NK-92 treated with Interleukin-12 subunit alpha and Interleukin-12 subunit beta, amount 100 ng/mL, for 24 hours (cell line): ENCODE data around the gene NCAN.

Experiments used
- DNase-seq: peaks from one replicate; lab custom pipeline; 2025; lab: John Stamatoyannopoulos, UW

The NCAN gene

DNA sequence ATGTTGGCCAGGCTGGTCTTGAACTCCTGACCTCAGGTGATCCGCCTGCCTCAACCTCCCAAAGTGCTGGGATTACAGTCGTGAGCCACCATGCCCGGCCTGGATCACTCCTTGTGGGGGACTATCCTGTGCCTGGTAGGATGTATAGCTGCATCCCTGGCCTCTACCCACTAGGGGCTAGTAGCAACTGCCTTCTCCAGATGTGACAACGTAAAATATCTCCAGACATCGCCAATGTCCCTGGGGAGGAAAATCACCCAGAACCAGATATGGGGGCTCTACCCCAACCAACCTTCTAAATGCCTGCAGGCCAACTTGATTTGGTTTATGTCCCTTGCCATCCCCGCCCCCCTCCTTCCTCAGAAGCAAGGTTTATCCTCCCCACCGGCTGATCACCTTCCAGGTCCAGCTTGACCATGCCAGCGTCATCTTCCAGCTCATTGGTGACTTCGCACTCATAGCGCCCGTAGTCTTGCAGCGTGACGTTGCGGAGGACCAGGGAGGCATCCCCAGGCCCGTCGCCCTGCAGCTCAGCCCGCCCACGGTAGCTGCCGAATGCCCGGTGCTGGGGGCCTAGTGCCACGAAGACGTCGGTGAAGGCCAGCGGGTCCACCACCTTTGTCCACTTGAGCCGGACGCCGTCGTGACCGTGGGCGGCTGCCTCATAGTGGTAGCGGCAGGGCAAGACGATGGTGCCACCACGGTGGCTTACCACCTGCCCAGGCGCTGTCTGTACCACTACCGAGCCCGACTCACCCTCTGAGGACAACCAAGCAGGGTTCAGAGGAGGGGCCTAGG is 48.9 kb downstream of the NCAN start:
- no peak for DNase-seq

- DNase-seq, result no peak
Measured at GRCh38 chr19:19261350-19262189, 49.8 kb downstream of the NCAN start.

DNA sequence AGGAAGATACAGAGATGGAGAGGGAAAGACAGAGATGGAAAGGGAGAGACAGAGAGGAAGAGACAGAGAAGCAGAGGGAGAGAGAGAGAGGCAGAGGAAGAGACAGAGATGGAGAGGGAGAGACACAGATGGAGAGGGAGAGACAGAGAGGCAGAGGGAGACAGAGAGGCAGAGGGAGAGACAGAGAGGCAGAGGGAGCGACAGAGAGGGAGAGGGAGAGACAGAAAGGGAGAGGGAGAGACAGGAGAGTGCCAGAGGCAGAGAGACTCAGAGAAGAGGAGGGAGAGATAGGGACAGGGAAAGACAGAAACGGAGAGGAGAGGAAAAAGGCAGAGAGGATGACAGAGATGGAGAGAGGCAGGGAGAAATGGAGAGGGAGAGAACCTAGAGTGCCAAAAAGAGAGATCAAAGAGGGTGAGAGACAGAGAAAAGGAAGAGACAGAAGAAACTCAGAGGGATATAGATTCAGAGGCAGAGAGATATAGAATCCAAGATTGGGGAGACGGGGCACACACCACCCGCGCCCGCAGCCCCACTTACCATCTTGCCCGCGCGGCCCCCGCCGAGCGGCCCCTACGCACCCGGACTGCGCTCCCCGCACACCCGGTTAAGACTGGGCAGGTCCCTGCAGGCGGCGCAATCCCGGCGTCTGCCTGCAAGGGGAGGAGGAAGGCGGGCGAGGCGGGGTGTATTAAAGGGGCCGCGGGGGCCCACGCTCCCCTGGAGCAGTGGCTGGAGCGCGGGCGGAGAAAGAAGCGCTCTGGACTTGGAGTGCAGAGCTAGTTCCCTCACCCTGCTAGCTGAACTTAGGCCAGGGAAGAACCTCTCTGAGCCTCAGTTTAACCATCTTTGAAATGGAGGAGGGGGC is 50.7 kb downstream of the NCAN start:
- DNase-seq, result no peak

DNA sequence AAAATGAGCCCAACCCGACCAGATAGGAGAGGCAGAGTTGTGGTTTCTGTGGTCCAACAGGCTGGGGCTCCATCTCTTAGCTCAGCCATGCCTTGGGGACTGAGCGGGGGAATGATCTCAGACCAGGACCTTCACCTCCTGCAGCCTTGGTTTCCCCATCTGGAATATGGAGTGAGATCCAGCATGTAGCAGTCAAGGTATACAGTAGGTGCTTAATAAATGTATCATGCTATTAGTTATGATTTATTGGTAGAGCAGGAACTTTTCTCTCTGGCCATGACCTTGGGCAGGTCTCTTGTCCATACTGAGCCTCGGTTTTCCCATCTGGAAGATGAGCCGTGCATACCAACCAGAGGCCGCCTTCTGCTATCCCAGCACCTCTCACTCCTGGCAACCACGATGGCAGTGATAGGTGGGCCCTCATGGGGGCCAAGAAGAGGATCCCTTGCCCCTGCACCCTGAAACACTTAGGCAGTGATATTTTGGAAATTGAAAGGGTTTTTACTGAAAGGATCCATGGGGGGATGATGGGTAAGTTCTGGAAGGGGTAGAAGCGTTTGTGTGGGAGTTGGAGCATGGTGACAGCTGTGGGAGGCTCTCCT is 52.2 kb downstream of the NCAN start:
- DNase-seq, result no peak

GRCh38 chr19:19267305-19267704 is 55.5 kb downstream of the NCAN start:
- DNase-seq, result no peak

DNA sequence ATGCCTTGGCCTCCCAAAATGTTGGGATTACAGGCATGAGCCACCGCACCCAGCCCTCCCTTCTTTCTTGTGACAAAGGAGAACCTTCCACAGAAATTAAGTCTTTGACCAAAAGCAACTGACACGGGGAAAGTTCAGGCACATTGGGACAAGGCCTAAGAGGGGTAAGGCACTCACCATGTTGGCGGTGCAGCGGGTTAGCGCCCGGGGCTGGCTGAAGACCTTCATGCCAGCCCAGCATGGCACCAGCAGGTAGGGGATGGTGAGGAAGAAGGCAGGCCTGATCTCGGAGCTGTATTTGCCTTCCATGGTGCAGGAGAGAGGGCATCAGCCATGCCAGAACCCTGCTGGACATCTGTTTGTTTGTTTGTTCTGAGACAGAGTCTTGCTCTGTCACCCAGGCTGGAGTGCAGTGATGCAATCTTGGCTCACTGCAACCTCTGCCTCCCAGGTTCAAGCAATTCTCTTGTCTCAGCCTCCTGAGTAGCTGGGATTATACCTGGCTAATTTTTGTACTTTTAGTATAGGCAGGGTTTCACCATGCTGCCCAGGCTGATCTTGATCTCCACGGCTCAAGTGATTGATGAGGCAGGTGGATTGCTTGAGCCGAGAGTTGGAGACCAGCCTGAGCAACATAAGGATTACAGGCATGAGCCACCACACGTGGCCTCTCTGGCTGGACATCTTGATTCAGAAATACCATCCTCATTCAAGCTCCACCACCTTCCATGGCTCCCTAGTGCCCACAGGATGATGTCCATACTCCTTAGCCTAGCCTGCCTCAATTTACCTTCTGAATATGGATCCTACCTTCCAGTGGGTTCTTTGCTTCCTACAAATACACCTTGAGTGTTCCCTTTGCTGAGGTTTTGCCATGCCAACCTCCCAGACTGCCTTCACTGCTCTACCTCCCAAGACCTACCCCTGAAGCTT is 57.0 kb downstream of the NCAN start:
- no peak for DNase-seq

DNA sequence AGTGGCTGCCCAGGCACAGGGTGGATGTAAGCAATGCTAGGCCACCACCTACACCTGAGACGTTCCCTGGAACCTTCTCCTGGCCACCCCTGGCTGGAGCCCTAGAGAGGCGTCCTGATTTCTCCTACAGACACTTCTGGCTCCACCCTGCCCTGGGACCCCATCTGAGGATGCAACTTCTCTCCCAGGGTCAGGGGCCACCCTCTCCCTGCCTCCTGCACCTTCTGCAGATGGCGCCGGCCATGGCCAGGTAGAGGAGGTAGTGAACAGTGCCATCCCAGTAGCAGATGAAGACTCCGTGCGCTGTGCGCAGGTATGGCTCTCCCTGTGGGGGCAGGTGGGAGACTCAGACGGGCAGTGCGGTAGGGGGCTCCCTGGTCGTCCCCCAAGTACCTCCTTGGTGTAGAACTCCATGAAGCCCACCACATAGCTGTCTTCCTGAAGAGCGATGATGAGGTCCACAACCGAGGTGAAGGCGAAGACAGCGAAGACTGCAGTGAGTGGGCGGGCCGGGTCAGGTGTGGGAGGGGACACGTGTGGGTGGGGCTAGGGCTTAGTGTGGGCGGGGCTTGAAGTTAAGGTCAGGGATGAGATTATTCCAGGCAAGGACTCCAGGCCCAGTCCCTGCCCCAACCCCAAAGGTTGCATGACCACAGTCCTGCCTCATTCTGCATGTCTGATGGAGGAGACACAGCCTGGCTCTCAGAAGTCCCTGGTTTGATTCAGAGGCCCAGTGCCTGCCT is 58.4 kb downstream of the NCAN start:
- DNase-seq, result no peak

DNA sequence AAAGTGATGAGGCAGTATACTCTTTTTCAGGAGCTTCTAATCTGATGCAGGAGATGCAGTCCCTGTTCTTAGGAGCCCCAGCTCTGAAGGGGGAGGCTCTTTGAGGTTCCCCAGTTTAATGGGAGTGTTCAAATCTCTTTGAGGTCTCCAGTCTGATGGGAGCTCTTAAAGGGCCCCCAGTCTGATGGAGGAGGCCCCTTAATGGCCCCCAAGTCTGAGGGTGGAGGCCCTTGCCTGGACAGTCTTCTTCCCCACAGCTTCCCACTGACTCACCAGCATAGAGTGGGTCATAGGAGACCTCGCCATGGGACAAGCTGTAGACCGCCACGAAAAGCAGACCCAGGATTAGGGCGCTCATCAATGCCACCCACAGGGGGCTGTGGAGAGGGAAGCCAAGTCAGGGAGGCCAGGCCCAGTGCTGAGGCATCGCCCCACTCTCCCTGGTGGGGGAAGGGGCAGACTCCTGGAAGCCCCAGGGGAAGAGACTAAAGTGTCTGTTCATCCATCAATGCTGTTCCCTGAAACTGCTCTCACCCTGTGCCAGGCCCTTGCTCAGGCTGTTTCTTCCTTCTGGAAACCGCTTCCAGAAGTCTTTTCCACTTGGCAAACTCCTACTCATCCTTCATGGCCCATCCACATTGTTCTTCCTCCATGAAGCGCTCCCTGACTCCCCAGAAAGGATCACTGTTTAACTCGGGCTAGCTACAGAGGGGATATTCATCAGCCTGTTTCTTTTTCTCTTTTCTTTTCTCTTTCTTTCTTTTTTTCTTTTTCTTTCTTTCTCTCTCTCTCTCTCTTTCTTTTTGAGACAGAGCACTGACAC is 59.2 kb downstream of the NCAN start:
- DNase-seq, result no peak

- no peak for DNase-seq
Measured at GRCh38 chr19:19271828-19272599, 60.3 kb downstream of the NCAN start.

DNA sequence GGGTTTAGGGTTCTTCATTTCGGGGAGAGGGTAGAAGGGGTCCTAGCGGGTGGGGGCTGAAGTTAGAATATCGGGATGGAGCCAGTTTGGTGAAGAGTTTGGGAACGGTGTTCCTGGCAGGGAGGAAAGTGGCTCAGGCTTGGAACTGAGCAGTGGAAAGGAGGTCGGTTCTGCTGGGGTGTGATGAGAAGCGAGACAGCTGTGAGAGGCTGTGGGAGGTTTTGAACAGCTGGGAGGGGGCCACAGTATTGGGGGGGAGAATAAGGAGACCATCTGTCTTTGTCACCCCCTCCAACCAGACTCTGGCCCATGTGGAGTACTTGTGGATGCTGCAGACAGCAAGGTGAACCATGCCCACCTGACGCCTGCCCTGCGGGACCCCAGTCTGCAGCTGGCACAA is 62.4 kb downstream of the NCAN start:
- no peak for DNase-seq

DNA sequence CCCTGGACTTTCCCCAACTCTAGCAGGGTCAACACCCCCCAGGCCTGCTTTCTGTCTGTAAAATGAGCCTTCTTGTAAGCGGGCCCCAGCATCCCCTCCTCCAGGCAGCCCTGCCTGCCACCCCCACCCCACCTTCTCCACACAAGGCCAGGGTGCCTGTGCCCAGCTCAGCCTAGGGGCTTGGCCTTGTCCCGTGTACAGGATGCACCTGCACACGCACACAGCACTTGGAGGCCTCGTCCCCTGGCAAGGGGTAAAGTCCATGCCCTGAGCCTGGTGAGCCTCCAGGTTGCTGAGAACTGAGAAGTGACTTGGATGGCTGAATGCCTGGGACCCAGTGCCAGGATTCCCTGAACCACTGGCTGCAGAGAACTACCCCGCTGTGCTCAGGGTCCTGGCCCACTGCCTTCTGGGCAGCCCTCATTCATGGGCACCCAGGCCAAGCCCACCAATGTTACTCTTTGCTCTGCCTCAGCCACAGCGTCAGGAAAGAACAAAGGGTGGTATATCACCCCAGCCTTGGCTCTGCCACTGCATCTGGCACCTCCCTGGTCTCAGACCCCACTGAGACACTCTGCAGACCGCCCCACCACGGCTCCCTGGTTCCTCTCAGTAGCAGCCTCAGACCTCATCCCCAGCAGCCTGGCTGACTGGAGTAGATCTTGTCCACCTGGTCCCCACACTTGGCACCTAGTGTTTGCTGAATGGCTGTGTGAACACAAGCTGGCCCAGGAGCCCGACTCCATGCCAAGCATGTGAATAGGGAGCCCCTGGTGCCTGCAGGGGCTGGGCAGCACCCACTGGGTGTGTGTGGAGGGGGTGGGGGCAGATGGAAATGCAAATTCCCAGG is 63.2 kb downstream of the NCAN start:
- DNase-seq, result no peak

DNA sequence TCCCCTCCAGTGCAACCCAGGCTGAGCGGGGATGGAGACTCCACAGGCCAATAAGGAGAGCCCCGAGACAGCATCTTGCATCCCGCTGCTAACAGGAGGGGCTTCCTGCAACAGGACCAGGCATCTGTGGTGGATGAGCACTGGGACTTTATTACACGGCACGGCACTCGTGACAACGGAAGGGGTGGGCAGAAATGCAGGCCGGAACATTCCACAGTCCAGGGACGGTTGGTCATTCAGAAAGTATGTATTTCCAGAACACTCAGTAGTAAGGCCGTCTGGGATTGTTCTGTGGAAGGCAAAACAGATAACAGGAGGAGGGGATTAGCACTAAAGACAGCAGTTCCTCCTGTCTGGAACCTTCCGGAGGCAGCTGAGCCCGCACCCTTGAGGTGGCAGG is 64.6 kb downstream of the NCAN start:
- DNase-seq, result no peak

GRCh38 chr19:19276851-19277250 is 65.1 kb downstream of the NCAN start:
- no peak for DNase-seq

GRCh38 chr19:19278315-19278714 is 66.6 kb downstream of the NCAN start:
- DNase-seq, result no peak

GRCh38 chr19:19279062-19279612 is 67.4 kb downstream of the NCAN start:
- DNase-seq, result no peak

DNA sequence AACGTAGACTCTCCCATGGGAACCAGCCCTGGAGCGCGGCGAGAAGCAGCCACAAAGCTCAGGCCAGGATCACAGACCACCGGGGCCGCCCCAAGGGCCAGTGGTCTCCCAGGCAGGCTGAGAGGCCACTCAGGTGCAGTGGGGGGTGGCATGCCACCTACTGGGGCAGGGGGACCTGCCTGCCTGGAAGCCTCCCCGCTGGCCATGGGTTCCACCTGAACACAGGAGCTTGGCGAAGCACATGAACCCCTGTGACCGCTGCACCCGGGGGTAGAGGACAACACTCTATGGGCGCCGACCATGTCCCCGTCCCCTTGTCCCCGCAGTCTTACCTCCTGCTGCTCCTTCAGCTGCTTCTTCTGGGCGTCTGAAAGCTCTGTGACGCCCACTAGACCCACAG is 68.1 kb downstream of the NCAN start:
- DNase-seq, result no peak

- no peak for DNase-seq
Measured at GRCh38 chr19:19280561-19280960, 68.8 kb downstream of the NCAN start.
